ENCODE results near the gene PARD3.
"Not testable (repeated sequence)": the region's sequence is repeated elsewhere in the genome, so short reads cannot be mapped to it uniquely, and the experiment has no call there.

The PARD3 gene

DNA sequence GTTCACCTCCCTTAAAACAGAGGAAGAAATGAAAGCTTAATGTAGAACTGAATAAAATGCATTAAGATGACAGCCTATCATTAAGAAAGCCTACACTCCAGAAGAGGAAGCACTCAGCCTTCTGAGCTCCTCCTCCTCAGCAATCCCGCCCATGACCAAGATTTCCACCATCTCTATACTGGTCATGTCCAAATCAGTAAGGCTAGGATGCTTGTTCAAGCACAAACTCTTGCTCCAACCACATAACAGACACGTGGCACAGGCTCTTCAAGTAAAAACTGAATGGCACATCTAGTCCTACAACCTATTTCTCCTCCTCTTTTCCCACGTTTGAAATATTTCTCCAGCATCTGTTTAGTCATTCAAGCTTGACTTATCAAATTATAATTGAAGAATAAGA, 454.1 kb downstream of the PARD3 start:
- DNase-seq (ENCODE audit: low read depth in 2 of 2, low spot score in 1 of 2), result no peak

DNA sequence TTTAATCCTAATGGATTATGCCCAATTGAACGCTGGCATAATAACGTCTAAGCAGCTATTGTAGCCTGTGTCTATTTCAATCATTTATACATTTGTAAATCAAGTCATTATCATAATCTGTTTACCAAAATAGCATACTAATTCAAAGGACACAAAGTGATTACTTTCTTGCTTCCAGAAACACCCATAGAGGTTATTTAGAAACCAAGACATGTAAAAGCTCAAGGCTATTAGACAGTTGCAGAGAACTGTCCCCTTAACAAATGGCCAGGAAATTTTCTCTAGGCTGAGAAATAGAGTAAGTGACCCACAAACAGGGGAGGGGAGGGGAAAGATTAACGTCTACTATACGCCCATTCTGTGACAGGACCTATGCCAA, 455.7 kb downstream of the PARD3 start:
- no peak for DNase-seq (ENCODE audit: low read depth in 2 of 2, low spot score in 1 of 2)

DNA sequence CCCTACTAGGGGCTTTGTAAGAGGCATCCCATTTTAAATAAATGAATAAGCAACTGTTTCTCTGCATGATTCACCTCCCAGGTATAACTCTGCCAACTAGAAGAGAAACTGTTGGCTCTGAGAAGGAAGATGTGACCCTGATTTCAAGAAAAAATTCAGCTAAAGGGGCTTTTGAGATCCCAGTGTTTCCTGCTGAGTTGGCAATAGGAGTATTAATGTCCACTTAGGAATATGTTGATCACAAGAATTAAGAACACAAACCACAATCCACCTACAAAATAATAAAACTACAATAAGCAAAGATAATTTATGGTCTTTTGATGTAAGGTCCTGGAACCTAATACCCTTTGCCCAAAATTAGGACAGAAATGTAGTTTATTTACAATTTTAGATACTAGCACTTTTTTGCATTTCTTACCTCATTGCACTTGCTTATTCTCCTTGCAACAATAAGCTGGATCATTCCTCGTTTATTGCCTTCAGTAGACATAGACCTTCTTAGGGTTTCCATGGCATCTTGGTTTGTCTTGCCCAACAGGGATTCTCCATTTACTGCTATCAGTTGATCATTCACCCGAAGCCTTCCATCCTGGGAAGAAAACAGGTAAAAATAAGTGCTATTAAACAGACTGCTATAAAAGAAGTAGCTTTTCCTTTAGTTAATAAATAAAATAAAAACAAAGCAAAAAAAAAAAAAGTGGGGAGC, 456.2 kb downstream of the PARD3 start:
- no peak for DNase-seq (ENCODE audit: low read depth in 2 of 2, low spot score in 1 of 2)

DNA sequence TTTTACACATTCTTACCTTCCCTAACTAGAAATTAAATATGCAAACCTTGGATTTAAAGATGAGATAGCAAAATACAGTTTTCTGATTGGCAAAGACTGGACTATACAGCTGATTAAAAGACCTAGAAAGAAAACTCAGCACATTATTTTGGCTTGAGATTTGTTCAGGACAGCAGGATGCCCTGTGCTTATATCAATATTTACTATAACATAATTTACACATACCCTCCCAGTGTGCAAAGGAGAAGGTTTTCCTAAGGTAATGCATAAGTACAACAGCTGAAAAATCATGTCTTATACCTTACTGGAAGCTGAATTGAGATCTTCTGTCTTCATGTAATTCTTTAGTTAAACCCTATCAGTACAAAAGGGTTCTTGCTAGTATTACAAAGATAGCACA, 458.6 kb downstream of the PARD3 start:
- no peak for DNase-seq (ENCODE audit: low read depth in 2 of 2, low spot score in 1 of 2)

- DNase-seq (ENCODE audit: low read depth in 2 of 2, low spot score in 1 of 2), result not testable (repeated sequence)
These were observed 461.6 kb downstream of the PARD3 start for GRCh38 chr10:34353530-34353929.

DNA sequence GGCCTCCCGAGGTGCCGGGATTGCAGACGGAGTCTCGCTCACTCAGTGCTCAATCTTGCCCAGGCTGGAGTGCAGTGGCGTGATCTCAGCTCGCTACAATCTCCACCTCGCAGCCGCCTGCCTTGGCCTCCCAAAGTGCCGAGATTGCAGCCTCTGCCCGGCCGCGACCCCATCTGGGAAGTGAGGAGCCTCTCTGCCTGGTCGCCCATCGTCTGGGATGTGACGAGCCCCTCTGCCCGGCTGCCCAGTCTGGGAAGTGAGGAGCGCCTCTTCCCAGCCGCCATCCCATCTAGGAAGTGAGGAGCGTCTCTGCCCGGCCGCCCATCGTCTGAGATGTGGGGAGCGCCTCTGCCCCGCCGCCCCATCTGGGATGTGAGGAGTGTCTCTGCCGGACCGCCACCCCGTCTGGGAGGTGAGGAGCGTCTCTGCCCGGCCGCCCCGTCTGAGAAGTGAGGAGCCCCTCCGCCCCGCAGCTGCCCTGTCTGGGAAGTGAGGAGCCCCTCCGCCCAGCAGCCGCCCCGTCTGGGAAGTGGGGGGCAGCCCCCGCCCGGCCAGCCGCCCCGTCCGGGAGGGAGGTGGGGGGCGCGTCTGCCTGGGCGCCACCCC, 462.4 kb downstream of the PARD3 start:
- not testable (repeated sequence) for DNase-seq (ENCODE audit: low read depth in 2 of 2, low spot score in 1 of 2)

- no peak for DNase-seq (ENCODE audit: low read depth in 2 of 2, low spot score in 1 of 2)
These were observed 463.9 kb downstream of the PARD3 start for GRCh38 chr10:34351161-34351560.

GRCh38 chr10:34348917-34349485, 466.1 kb downstream of the PARD3 start:
- peak in 1 of 2 donors; percentile 7 for DNase-seq (ENCODE audit: low read depth in 2 of 2, low spot score in 1 of 2)

- DNase-seq (ENCODE audit: low read depth in 2 of 2, low spot score in 1 of 2), result no peak
These were observed 467.1 kb downstream of the PARD3 start for GRCh38 chr10:34348021-34348420.

- no peak for DNase-seq (ENCODE audit: low read depth in 2 of 2, low spot score in 1 of 2)
These were observed 468.0 kb downstream of the PARD3 start for GRCh38 chr10:34347131-34347530.

DNA sequence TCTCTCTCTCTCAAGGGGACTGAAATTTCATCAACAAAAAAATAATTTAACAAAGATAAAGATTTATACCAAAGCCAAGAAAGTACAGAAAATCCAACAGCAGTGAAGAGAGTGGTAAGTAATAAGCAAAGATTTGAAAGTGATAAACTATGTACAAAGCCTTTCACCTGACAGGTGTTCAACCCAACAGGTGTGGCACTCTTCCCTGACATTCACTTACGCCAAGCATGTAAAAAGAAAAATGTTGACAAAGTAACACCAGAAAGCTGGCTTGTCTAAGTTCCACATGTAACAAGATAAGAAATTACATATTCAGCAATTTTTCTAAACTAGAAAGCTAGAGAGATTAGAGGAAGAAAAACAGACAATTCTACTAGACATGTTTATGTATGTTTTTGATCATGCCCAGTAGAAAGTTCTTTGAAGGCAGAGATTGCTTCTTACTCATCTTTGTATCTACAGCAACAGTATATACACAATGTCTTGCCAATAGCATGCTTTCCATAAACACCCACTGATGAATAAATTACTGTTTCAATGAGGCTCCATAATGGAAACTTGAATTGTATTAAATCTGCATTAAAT, 468.5 kb downstream of the PARD3 start:
- no peak for DNase-seq (ENCODE audit: low read depth in 2 of 2, low spot score in 1 of 2)

GRCh38 chr10:34345383-34345782, 469.7 kb downstream of the PARD3 start:
- DNase-seq (ENCODE audit: low read depth in 2 of 2, low spot score in 1 of 2), result no peak

GRCh38 chr10:34343764-34344163, 471.3 kb downstream of the PARD3 start:
- DNase-seq (ENCODE audit: low read depth in 2 of 2, low spot score in 1 of 2), result no peak

DNA sequence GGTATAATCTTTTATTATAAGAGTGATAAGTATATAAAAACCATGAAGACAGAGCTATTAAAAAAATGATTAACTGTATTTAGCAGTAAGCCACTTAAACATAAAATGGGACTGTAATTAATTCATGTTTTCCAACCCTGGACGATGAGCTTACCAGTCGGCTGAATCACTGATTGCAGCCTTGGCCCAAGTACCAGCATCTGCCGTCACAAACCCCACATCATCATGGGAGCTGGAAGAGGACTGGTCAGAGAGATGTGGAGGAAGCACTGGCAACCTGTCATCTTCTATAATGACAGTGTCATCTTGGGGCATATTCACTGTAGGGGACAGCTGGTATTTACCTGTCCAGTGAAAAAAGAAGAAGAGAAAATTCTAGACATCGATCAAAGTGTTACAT, 473.6 kb downstream of the PARD3 start:
- no peak for DNase-seq (ENCODE audit: low read depth in 2 of 2, low spot score in 1 of 2)

GRCh38 chr10:34340934-34341333, 474.2 kb downstream of the PARD3 start:
- no peak for DNase-seq (ENCODE audit: low read depth in 2 of 2, low spot score in 1 of 2)

DNA sequence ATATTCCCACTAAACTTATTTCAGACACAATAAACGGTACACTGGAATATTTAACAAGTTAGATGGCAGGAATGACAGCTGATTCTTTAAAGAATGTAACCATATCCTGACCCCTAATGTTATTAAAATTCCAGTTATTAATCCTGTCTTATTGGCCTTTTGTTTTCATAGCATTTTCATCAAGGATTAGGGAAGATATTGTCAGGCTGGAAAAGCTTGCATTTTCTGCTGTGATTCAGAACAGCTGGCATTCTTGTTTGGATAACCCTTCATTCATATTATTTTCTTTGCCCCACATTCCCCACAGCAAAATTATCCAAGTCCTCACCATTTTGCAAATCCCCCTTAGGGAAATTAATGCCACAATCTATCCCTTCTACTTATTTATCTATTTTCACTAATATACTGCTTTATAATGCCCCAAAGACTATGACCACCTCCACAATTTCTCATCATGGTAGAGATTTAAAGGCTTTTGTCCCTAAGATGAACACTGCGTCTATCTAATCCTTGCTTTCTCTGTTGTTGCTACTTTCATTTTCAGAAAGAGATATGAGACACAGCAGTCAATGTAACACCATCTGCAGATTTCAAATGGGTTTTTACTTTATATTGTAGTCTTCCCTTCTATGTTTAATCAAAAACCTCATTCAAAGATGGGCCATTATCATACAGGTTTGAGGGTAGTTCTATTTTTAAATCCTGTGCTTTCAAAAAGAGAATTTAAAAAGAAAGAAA, 475.1 kb downstream of the PARD3 start:
- no peak for DNase-seq (ENCODE audit: low read depth in 2 of 2, low spot score in 1 of 2)

- no peak for DNase-seq (ENCODE audit: low read depth in 2 of 2, low spot score in 1 of 2)
These were observed 477.2 kb downstream of the PARD3 start for GRCh38 chr10:34337917-34338316.

- no peak for DNase-seq (ENCODE audit: low read depth in 2 of 2, low spot score in 1 of 2)
These were observed 479.0 kb downstream of the PARD3 start for GRCh38 chr10:34335960-34336690.

GRCh38 chr10:34334908-34335307, 480.2 kb downstream of the PARD3 start:
- no peak for DNase-seq (ENCODE audit: low read depth in 2 of 2, low spot score in 1 of 2)

- no peak for DNase-seq (ENCODE audit: low read depth in 2 of 2, low spot score in 1 of 2)
These were observed 481.6 kb downstream of the PARD3 start for GRCh38 chr10:34333513-34333912.

GRCh38 chr10:34327184-34327583, 487.9 kb downstream of the PARD3 start:
- no peak for DNase-seq (ENCODE audit: low read depth in 2 of 2, low spot score in 1 of 2)

All from stimulated activated CD8-positive, alpha-beta memory T cell treated with anti-CD3 and anti-CD28 coated beads, Interleukin-4, amount 100 ng/mL, for 1 hour (primary cell).